ENCODE results near the gene SLC6A16.

GRCh38 chr19:49359851-49360820 lies 35.1 kb upstream of the SLC6A16 start:
- TF ChIP-seq CTCF (conservative IDR thresholded peaks at IDR 0.05) (no peak), EZH2 (IDR thresholded peaks at IDR 0.05; ENCODE audit: low read depth) (no peak)

Measured in PC-9 (cell line).